ENCODE measurements around the gene FAM25A.
"Not testable (repeated sequence)": the region's sequence is repeated elsewhere in the genome, so short reads cannot be mapped to it uniquely, and the experiment has no call there.

The FAM25A gene

DNA sequence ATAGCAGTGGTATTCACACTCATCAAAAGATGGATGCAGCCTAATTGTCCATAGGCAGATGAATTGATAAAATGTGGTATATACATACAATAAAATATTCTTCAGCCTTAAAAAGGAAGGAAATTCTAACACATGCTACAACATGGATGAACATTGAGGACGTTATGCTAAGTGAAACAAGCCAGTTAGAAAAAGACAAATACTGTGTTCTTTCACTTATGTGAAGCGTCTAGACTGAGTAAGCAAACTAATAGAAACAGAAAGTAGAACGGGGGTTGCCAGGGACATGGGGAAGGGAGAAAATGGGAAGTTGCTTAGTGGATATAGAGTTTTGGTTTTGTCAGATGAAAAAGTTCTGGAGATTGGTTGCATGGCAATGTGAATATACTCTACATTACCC, 6.6 kb upstream of the FAM25A start:
- not testable (repeated sequence) for DNase-seq (ENCODE audit: low spot score)

DNA sequence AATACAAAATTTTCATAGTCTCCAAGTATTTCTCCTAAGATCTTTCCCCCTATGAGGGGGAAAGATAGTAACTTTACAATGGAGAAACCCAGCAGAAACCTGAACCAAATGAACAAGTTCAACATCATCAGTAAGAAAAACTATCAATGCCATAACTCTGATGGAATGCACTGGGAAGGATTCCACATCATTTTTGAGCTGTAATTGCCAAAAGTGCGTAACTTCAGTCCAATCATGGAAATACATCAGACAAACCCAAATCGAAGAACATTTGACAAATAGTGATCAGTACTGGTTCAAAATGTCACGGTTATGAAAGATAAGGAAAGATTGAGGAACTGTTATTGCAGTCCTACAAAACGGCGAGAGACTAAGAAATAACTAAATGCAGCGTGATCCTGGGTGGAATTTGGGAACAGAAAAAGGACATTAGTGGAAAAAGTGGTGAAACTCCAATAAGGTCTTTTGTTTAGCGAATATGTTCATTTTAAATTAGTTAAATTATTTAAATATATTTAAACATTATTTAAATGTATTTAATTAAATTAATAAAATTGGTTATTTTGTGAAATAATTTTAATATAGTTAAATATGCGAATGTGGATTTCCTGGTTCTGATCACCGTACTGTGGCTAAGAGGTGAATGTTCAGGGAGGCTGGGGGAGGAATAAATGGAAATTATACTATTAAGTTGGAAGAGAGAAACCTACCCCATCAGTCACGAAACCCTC, 4.9 kb upstream of the FAM25A start:
- not testable (repeated sequence) for DNase-seq (ENCODE audit: low spot score)

DNA sequence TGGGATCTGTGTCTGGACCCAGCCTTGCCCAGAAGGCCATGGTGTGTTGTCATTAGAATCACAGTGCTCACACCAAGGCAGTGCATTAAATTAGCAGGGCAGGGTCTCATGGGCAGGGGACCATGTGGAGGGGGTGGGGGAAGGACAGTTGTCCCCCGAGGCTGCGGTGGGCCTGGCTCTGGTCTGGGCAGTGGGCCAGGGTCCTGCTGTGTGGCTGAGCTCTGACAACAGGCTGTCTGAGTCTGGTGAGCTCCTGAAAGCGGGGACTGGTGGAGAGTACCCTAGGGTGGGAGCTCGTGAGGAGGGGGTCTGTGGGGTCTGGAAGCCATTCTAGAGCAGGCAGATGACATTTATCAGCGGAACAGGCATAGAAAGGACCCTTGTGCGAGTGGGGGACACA, 2.0 kb upstream of the FAM25A start:
- DNase-seq (ENCODE audit: low spot score) = not testable (repeated sequence)

DNA sequence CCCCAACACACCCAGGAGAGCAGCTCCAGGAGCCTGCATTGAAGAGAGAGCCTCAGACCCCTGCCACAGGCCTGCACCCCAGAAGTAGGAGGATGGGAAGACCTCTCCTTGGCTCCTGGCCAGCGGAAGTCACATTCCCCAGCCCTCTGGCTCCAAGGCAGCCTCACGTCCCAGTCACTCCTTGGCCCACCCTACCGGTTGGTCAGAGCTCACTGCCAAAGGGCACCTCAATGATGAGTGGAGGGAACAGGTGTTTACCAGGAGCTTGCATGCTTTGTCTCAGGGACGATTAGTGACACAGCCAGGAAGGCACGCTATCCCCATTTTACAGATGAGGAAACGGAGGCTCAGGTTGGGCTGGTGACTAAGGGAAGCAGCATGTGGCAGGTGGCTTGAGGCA, 1.0 kb upstream of the FAM25A start:
- not testable (repeated sequence) for DNase-seq (ENCODE audit: low spot score)

DNA sequence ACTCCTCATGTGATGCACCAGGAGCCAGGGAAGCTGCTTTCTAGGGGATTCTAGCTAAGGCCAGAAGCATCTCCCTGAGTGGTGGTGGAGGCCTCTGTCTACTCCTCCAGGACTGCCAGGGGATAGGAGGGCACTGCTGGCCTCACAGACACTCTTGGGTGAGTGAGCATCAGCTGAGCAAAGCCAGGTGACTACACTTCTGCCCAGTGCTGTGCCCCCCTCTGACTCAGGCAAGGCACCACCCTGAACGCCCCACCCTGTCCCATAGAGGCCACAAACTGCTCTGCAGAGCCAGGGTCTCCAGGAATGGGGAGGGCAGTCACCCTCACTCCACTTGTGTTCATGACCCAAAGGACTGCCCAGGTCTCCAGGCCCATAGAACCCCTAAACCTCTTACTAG, 590 bp upstream of the FAM25A start:
- DNase-seq (ENCODE audit: low spot score) = not testable (repeated sequence)

DNA sequence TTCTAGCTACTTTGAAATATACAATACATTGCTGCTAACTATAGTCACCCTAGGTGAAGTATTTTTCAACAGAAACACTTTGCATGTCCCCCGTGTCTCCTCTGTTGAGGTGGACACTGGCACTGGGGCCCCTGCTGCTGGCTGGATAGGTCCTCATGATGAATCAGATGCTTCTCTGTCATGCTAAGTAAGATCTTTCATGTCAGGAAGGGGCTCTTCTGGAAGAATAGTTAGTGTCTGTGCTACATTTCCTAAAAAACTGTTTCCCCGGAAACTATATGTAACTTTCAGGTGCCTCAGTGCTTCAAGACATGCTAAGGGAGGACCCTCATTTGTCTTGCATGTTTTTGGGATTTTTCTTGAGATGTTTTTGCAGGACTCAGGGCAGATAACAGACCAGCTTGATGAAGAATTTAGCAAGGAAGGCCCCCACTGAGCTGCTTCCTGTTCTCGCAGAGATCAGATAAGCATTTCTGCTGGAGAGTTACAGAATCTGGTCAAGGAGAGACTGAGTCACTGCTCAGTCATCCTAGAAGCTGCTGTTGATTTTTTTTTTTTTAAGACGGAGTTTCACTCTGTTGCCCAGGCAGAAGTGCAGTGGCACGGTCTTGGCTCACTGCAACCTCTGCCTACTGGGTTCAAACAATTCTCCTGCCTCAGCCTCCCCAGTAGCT, 5.3 kb downstream of the FAM25A start:
- DNase-seq (ENCODE audit: low spot score) = not testable (repeated sequence)

DNA sequence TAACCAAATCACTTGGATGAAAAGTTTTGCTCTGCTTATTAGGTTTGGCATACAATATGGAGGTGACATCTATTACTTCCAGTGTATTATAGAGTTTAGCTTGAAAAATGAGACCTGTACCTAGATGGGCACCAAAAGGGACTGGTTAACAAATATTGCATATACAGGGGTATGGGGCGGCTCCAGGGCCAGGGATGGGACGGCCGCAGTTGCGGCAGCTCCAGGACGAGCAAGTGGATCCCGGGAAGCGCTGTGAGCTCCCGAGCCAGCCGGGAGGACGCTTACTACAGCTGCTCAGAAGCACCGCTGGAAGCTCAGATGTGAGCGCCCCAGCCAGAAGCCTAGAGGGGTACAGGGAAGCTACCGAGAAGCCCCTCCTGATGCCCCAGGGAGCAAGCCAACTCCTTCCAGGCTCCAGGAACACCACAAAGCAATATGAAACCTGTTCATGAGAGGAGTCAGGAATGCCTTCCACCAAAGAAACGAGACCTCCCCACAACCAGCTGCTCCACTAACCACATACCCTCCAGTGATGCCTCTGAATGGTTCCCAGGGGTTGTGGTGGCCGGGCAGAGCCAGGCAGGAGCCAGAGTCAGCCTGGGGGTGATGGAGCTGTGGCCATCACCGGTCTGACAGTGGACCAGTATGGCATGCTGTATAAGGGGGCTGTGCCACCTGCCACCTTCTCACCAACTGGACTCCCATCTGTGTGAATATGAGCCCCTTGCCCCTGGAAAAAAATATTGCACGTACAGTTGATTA, 6.8 kb downstream of the FAM25A start:
- DNase-seq (ENCODE audit: low spot score) = not testable (repeated sequence)

DNA sequence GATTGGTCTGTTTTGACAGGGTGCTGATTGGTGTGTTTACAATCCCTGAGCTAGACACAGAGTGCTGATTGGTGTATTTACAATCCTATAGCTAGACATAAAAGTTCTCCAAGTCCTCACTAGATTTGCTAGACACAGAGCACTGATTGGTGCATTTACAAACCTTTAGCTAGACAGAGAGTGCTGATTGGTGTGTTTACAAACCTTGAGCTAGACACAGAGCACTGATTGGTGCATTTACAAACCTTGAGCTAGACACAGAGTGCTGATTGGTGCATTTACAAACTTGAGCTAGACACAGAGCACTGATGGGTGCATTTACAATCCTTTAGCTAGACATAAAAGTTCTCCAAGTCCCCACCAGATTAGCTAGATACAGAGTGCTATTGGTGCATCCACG, 10.3 kb downstream of the FAM25A start:
- DNase-seq (ENCODE audit: low spot score) = not testable (repeated sequence)

DNA sequence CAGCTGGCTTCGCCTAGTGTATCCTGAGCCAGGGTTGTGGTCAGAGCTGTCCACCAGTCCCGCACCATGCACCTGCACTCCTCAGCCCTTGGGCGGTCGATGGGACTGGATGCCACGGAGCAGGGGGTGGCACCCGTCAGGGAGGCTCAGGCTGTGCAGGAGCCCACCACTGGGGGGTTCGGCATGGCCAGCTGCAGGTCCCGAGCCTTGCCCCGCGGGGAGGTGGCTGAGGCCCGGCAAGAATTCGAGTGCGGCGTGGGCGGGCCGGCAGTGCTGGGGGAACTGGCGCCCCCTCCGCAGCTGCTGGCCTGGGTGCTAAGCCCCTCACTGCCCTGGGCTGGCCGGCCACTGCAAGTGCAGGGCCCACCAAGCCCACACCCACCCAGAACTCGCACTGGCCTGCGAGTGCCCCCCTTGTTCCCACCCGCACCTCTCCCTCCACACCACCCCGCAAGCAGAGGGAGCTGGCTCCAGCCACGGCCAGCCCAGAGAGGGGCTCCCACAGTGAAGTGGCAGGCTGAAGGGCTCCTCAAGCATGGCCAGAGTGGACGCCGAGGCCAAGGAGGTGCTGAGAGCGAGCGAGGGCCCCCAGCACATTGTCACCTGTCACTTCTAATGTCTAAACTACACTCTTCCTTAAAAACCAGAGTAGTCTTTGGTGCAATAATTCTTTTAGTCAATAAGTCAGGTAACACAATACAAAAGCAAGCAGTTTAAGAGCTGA, 11.0 kb downstream of the FAM25A start:
- no peak for DNase-seq (ENCODE audit: low spot score)

DNA sequence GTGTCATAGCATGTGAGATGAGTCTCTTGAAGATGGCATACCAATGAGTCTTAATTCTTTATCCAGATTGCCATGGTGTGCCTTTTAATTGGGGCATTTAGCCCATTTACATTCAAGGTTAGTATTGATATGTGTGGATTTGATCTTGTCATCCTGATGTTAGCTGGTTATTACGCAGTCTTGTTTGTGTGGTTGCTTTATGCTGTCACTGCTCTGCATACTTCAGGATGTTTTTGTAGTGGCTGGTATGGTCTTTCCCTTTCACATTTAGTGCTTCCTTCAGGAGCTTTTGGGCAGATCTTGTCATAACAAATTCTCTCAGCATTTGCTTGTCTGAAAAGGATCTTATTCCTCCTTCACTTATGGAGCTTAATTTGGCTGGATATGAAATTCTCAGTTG, 16.5 kb downstream of the FAM25A start:
- no peak for DNase-seq (ENCODE audit: low spot score)

DNA sequence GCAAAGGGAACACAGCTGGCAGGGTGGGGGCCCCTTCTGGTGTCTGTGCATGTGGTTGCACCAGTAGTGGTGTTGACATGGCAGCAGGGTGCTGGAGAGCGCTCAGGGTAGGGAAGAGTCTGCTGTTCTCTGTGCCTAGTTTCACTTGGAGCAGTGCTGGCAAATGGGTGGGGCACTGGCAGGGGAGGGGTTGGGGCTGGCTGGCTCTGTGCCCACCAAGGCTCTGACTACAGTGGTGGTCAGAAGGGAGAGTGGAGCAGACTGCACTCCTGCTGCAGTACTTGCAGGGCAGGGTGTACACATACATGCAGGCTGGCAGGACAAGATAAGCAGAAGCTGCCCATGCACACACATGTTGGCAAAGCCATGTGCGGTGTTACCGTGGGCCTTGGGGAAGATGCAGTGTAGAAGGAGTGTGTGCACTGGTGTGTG, 18.2 kb downstream of the FAM25A start:
- DNase-seq (ENCODE audit: low spot score) = no peak

DNA sequence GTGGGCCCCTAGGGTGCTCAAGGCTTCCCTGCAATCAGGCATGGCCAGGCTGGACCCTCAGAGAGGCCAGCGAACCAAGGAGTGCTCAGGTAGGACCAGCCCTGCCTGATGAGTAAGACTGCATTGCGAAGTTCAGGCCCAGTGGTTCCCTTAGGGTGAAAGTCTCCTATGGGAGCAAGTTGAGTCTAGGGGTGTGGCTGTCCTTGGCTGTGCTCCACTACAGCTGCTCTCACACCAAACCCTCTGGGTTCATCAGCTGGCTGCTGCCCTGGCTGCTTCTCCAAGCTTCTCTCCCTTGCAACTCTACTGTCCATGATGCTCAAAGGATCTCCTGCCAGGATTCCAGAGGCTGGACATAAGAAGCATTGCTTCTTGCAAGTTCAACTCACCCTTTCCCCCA, 18.7 kb downstream of the FAM25A start:
- no peak for DNase-seq (ENCODE audit: low spot score)

DNA sequence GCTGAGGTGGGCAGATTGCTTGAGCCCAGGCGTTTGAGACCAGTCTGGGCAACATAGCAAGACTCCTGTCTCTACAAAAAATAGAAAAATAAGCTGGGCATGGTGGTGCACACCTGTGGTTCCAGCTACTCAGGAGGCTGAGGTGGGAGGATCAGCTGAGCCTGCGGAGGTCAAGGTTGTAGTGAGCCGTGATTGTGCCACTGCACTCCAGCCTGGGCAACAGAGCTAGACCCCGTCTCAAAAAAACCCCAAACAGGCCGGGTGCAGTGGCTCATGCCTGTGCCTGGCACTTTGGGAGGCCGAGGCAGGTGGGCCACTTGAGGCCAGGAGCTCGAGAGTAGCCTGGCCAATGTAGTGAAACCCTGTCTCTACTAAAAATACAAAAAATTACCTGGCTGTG, 23.5 kb downstream of the FAM25A start:
- not testable (repeated sequence) for DNase-seq (ENCODE audit: low spot score)

DNA sequence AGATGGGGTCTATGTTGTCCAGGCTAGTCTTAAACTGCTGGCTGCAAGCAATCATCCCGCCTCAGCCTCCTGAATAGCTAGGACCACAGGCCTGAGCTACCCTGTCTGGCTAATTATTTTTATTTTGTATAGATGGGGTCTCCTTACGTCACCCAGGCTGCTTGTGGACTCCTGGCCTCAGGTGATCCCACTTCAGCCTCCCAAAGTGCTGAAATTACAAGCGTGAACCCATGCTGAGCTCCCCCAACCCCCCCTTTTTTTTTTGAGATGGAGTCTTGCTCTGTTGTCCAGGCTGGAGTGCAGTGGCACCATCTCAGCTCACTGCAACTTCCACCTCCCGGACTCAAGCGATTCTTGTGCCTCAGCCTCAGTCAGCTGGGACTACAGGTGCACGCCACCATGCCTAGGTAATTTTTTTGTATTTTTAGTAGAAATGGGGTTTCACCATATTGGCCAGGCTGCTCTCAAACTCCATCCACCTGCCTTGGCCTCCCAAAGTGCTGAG, 25.4 kb downstream of the FAM25A start:
- DNase-seq (ENCODE audit: low spot score) = no peak

DNA sequence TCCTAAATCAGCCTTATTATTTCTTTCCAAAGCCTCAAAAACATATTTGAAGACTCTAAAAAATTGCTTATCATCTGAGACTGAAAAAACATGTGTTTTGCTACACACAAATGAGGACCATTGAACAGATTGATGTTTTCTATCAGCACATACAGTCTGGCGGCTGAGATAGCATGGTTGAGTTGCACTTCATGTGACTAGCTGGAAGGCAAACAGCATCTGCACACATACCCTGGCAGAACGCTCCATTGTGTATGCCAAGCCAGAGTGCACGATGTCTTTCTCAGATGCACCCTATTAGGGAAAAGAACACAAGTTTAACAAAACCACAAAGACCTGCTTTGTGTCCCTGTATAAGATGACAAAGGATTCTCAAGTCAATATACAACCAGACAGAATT, 33.0 kb downstream of the FAM25A start:
- no peak for DNase-seq (ENCODE audit: low spot score)

DNA sequence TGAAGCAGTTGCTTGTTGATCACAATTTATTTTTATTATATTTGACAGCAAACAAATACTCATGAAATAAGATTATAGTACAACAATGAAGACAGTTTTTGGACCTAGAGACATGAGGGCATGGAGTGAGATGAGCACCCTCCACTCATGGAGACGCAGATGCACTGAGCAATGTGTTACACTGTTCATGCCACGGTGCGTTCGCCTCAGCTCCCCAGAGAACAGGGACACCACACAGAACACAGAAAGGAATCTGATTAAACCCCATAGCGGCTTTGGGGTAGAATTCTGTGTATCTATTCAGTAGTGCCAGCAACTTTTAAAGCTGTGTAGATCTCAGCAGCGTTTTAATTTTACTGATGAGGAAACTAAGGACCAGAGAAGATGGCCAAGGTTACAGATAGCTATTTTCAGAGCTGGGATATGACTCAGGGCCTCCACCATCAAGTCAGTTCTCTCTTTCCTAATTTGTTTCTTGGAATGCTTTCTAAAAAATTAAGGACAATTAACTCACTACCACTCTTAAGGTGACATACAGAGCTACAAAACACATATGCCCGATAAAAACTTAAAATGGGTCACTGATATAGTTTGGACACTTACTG, 33.6 kb downstream of the FAM25A start:
- no peak for DNase-seq (ENCODE audit: low spot score)

DNA sequence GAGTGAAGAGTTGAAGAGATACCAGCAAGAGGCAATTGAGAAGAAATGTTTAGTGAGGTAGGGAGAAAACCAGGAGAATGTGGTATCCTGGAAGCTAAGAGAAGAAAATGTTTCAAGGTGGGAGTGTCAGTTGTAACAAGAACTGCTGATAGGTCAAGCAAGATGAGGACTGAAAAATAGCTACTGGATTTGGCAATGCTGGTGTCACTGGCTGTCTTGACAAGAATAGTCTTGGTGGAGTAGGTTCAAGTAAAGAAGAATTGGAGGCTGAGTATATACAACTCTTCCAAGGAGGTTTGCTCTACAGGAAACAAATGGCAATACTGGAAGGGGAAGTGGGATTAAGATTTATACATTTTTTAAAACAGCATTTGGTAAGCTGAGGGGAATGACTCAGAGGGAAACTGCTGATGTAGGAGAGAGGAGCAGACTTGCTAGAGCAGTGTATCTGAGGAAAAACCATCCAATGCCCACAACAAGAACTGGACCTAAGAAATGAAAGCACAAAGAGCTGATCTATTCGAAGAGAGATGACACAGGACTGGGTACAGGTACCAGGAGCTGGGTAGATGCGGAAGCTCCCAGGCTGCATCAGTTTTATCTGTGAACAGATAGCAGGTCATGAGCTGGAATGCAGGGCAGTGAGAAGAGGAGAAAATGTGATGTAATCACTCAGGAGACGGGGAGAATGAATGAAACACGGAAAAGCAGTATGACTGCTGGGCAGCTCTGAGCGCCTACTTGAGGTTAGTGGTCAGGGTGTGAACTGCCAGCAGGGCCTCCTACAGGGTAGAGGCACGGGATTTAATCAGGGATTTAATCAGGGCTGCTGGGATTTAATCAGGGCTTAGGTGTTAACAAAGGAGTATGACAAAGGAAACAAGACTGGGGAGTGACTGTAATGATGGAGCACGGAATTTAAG, 34.5 kb downstream of the FAM25A start:
- DNase-seq (ENCODE audit: low spot score) = no peak

DNA sequence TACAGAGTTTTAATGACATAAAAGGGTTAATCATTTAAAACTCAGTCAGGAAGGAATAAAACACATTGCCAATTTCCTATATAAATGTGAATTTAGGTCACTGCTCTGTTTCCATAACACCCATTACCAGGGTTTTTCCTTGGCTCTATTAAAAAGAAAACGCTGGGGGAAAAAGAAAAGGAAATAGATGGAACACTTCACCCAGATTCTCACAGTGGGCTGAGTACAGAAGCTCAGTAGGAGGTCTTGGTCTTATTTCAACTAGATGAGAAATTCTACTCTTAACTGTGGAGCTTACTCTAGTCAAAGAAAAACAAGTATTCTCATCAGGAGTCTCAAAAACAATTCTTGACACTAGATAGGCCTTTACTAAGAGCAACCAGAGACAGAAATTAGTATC, 38.1 kb downstream of the FAM25A start:
- no peak for DNase-seq (ENCODE audit: low spot score)

DNA sequence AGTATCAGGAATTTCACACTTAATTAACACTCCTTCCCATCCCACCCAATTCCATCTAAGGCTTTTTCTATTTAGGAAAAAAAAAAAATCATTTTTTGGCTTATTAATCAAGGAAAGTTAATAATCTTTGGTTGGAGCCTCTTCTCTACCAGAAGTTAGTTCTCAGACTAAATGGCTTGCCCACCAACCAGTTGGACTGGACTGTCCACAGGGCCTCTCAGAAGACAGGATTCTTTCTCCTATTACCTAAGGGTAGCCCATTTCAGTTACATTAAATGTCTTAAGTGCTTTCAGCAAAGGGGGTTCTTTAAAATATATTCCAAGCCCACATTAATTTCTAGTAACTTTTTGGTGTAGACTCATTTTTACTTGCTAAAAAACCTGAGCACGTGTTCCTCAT, 39.3 kb downstream of the FAM25A start:
- DNase-seq (ENCODE audit: low spot score) = no peak

DNA sequence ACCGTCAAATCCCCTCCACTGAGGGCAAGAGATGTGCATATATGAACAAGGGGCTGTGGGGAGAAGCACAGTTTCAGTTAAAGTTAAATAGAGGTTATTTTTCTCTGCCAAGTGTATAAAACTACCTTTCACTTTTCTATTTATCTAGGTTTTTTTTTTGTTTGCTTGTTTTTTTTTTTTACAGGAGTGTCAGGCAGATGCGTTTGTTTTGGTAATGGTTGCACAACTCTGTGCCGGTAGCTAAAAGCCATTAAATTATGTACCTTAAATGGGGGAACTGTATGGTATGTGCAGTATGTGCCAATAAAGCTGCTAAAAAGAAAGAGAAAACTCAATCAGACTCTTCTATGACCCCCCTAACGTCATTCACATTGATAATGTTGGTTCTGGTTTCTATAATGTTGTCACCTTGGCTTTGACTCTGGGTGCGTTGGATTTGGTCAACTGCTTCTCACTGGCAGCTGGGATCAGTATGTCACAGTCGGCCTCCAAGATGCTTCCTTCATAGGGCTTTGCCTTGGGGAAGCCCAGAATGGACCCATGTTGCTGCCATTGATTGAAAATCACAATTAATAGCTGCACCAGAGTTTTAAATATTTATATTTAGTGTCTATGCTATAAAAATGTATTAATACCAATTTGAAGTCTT, 40.3 kb downstream of the FAM25A start:
- no peak for DNase-seq (ENCODE audit: low spot score)
